ENCODE data around the gene OR4K5.

DNA sequence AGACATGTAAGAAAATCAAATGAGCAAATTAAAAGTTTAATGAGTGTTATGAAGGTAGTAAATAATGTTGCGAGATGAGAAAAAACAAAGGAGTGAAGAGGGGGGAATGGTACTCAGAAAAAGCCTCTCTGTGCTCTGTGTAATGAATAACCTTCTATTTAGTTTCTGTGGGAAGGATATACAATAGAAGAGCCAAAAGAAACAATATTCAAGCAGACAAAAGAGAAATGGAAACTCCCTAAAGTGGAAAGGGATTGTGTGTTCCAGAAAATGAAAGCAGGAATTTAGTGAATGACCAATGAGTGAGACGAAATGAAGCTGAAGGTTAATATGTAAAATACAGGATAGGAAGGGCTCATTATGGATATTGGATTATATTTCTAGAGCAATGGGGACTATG, 28.8 kb downstream of the OR4K5 start:
- TF ChIP-seq, protein P1, sequence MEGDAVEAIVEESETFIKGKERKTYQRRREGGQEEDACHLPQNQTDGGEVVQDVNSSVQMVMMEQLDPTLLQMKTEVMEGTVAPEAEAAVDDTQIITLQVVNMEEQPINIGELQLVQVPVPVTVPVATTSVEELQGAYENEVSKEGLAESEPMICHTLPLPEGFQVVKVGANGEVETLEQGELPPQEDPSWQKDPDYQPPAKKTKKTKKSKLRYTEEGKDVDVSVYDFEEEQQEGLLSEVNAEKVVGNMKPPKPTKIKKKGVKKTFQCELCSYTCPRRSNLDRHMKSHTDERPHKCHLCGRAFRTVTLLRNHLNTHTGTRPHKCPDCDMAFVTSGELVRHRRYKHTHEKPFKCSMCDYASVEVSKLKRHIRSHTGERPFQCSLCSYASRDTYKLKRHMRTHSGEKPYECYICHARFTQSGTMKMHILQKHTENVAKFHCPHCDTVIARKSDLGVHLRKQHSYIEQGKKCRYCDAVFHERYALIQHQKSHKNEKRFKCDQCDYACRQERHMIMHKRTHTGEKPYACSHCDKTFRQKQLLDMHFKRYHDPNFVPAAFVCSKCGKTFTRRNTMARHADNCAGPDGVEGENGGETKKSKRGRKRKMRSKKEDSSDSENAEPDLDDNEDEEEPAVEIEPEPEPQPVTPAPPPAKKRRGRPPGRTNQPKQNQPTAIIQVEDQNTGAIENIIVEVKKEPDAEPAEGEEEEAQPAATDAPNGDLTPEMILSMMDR (IDR thresholded peaks at IDR 0.05): no peak
- no peak for TF ChIP-seq POLR2A (IDR thresholded peaks at IDR 0.05)

Data from body of pancreas (tissue), 4 donors.